OCI-LY1 (cell line): ENCODE data around the gene RAB13.

Source experiments
- CTCF ChIP-seq: fragments of 200-600 bp; sonication (generic), shearing (Covaris generic); IDR thresholded peaks from 2 replicates; pipeline ENCODE4 v1.5.1; 2017; ENCODE audit warnings: mild to moderate bottlenecking, antibody characterized with exemption, low read length, moderate library complexity, mixed read lengths
- EZH2 ChIP-seq: fragments of 200-600 bp; sonication (generic), shearing (Covaris generic); IDR thresholded peaks from 2 replicates; pipeline ENCODE4 v1.8.0; 2017; ENCODE audit warnings: borderline replicate concordance, mixed run types, mild to moderate bottlenecking, antibody characterized with exemption, low read length, moderate library complexity, mixed read lengths

- no peak; the same call in 1 of the 2 replicates for TF ChIP-seq CTCF
- TF ChIP-seq EZH2 = no peak
Measured at GRCh38 chr1:153957744-153958110, 28.4 kb downstream of the RAB13 start.
